NCI-H2081 treated with DMSO at 0.1 percent for 48 hours (cell line): ENCODE results near the gene CCR7.
"Not testable (repeated sequence)": the region's sequence is repeated elsewhere in the genome, so short reads cannot be mapped to it uniquely, and the experiment has no call there.

Source experiments
- DNase-seq: peaks from one replicate; lab custom pipeline; 2025; lab: John Stamatoyannopoulos, UW

The CCR7 gene

GRCh38 chr17:40597556-40598300 lies 32.5 kb upstream of the CCR7 start:
- no peak for DNase-seq

GRCh38 chr17:40597156-40597555 lies 31.9 kb upstream of the CCR7 start:
- no peak for DNase-seq

- no peak for DNase-seq
Observed at GRCh38 chr17:40596261-40596919, 31.1 kb upstream of the CCR7 start.

GRCh38 chr17:40590742-40591141 lies 25.5 kb upstream of the CCR7 start:
- DNase-seq: no peak

- no peak for DNase-seq
Observed at GRCh38 chr17:40588552-40588951, 23.3 kb upstream of the CCR7 start.

GRCh38 chr17:40586264-40586663 lies 21.0 kb upstream of the CCR7 start:
- not testable (repeated sequence) for DNase-seq

GRCh38 chr17:40584950-40585349 lies 19.7 kb upstream of the CCR7 start:
- not testable (repeated sequence) for DNase-seq

- DNase-seq: peak; percentile 20
Observed at GRCh38 chr17:40582328-40582901, 17.1 kb upstream of the CCR7 start.

GRCh38 chr17:40580140-40580539 lies 14.9 kb upstream of the CCR7 start:
- DNase-seq: no peak

GRCh38 chr17:40579471-40579870 lies 14.2 kb upstream of the CCR7 start:
- no peak for DNase-seq

- no peak for DNase-seq
Observed at GRCh38 chr17:40577611-40578065, 12.4 kb upstream of the CCR7 start.

GRCh38 chr17:40576113-40576740 lies 11.0 kb upstream of the CCR7 start:
- no peak for DNase-seq

- no peak for DNase-seq
Observed at GRCh38 chr17:40574292-40574691, 9.0 kb upstream of the CCR7 start.

- DNase-seq: not testable (repeated sequence)
Observed at GRCh38 chr17:40572245-40572993, 7.1 kb upstream of the CCR7 start.

- DNase-seq: no peak
Observed at GRCh38 chr17:40568074-40568836, 3.0 kb upstream of the CCR7 start.

GRCh38 chr17:40567377-40567776 lies 2.1 kb upstream of the CCR7 start:
- DNase-seq: no peak

GRCh38 chr17:40565769-40566409 lies 617 bp upstream of the CCR7 start:
- DNase-seq: no peak

- DNase-seq: no peak
Observed at GRCh38 chr17:40564195-40564882, 933 bp downstream of the CCR7 start.

GRCh38 chr17:40563220-40564052 lies 1.8 kb downstream of the CCR7 start:
- no peak for DNase-seq
